ENCODE measurements around the gene PPP1R12C. TPM values are rescaled to one million over a fixed set of nuclear protein-coding genes. Genes with fewer than 3 reads are reported as not detected.
A peak's percentile ranks its signal among the peaks of the same experiment; 100 is the strongest.

Gene PPP1R12C
- polyA plus RNA-seq, 3 donors: 2.1 to 206 (median 2.6) TPM

GRCh38 chr19:55078996-55079395 lies 38.4 kb downstream of the PPP1R12C start:
- peak overlapping the region; percentile 31 to 77 for H3K4me3 Mint-ChIP-seq
- peaks cover 39% of the 10 kb centered on the region for H3K4me1 Mint-ChIP-seq
- Histone ChIP-seq H3K4me2 (replicated peaks; ENCODE audit: extremely low read depth, low read length, poor library complexity, severe bottlenecking) (no peak overlapping the region), H3K9me3 (replicated peaks in 1 of 2; ENCODE audit: control insufficient read depth in 1 of 2, insufficient read depth in 1 of 2, low read length in 2 of 2) (peaks cover 8 to 9% of the 10 kb centered on the region in 2 donors), H3K9ac (ENCODE audit: insufficient read depth, low read length, poor library complexity, severe bottlenecking) (no peak overlapping the region), H3K4me1 (ENCODE audit: control insufficient read depth in 1 of 2, insufficient read depth in 2 of 2, low read length in 2 of 2) (peaks cover 48 to 49% of the 10 kb centered on the region in 2 donors), H3K4me3 (replicated peaks in 1 of 3; ENCODE audit: low read depth in 2 of 3, low read length in 3 of 3) (no peak overlapping the region), H3K36me3 (replicated peaks in 1 of 2; ENCODE audit: control insufficient read depth in 1 of 2, insufficient read depth in 2 of 2, low read length in 2 of 2) (no peaks in the 10 kb centered on the region), H4K20me1 (ENCODE audit: insufficient read depth, low read length) (peaks cover 7% of the 10 kb centered on the region), H3K79me2 (ENCODE audit: insufficient read depth, low read length) (no peaks in the 10 kb centered on the region), H3K27me3 (ENCODE audit: control insufficient read depth in 2 of 2, insufficient read depth in 2 of 2, low read length in 2 of 2) (peaks cover 13 to 42% of the 10 kb centered on the region in 2 donors), H3K27ac (ENCODE audit: low read depth in 1 of 2, low read length in 2 of 2) (no peak overlapping the region), H2AFZ (ENCODE audit: insufficient read depth, low read depth, low read length, poor library complexity, severe bottlenecking) (no peak overlapping the region)
- H3K9me3 Mint-ChIP-seq: peaks cover 10 to 39% (median 23%) of the 10 kb centered on the region in 7 donors
- DNase-seq: no peak
- peaks cover 7 to 9% of the 10 kb centered on the region in 2 donors for H3K36me3 Mint-ChIP-seq
- H3K27me3 Mint-ChIP-seq (ENCODE audit: low read depth in 3 of 3): peaks cover 39 to 63% (median 47%) of the 10 kb centered on the region in 3 donors
- TF ChIP-seq CTCF (IDR thresholded peaks at IDR 0.05): no peak
- intact Hi-C loops (cut with micrococcal nuclease): no loop called here
- 91% methylated on average over 5 of the region's 5 CpGs for WGBS (ENCODE audit: insufficient coverage)
- no peak overlapping the region for H3K27ac Mint-ChIP-seq

- peaks cover 3 to 6% of the 10 kb centered on the region in 2 donors for H3K9me3 ChIP-seq (replicated peaks in 1 of 2; ENCODE audit: control insufficient read depth in 1 of 2, insufficient read depth in 1 of 2, low read length in 2 of 2)
- H3K27me3 Mint-ChIP-seq (ENCODE audit: low read depth in 3 of 3): peaks cover 33 to 57% (median 33%) of the 10 kb centered on the region in 3 donors
- H3K9ac ChIP-seq (ENCODE audit: insufficient read depth, low read length, poor library complexity, severe bottlenecking): no peak overlapping the region
- peak overlapping the region in 1 of 7 donors; percentile 34 for H3K27ac Mint-ChIP-seq
- H3K36me3 Mint-ChIP-seq: peaks cover 0 to 2% of the 10 kb centered on the region in 2 donors
- intact Hi-C loops (cut with micrococcal nuclease): no loop called here
- H2AFZ ChIP-seq (ENCODE audit: insufficient read depth, low read depth, low read length, poor library complexity, severe bottlenecking): no peak overlapping the region
- H3K27me3 ChIP-seq (ENCODE audit: control insufficient read depth in 2 of 2, insufficient read depth in 2 of 2, low read length in 2 of 2): peaks cover 2 to 25% of the 10 kb centered on the region in 2 donors
- no peak overlapping the region for H3K27ac ChIP-seq (ENCODE audit: low read depth in 1 of 2, low read length in 2 of 2)
- no peaks in the 10 kb centered on the region for H3K36me3 ChIP-seq (replicated peaks in 1 of 2; ENCODE audit: control insufficient read depth in 1 of 2, insufficient read depth in 2 of 2, low read length in 2 of 2)
- H3K79me2 ChIP-seq (ENCODE audit: insufficient read depth, low read length): no peaks in the 10 kb centered on the region
- H3K4me2 ChIP-seq (replicated peaks; ENCODE audit: extremely low read depth, low read length, poor library complexity, severe bottlenecking): no peak overlapping the region
- H3K4me3 ChIP-seq (replicated peaks in 1 of 3; ENCODE audit: low read depth in 2 of 3, low read length in 3 of 3): no peak overlapping the region
- peaks cover 7% of the 10 kb centered on the region for H4K20me1 ChIP-seq (ENCODE audit: insufficient read depth, low read length)
- no peak for TF ChIP-seq CTCF (IDR thresholded peaks at IDR 0.05)
- H3K4me3 Mint-ChIP-seq: no peak overlapping the region
- no CpG with 5 or more reads among the region's 2 CpGs for WGBS (ENCODE audit: insufficient coverage)
- H3K9me3 Mint-ChIP-seq: peaks cover 6 to 39% (median 22%) of the 10 kb centered on the region in 7 donors
- H3K4me1 Mint-ChIP-seq: peaks cover 31% of the 10 kb centered on the region
- peaks cover 40 to 44% of the 10 kb centered on the region in 2 donors for H3K4me1 ChIP-seq (ENCODE audit: control insufficient read depth in 1 of 2, insufficient read depth in 2 of 2, low read length in 2 of 2)
- DNase-seq: no peak
These were observed 40.3 kb downstream of the PPP1R12C start for GRCh38 chr19:55077106-55077505.
